Spleen (tissue), 11 donors: ENCODE measurements around the gene LCLAT1. TPM values are rescaled to one million over a fixed set of nuclear protein-coding genes. Genes with fewer than 3 reads are reported as not detected.

Experiments used
- DNase-seq: peaks from one replicate; pipeline ENCODE4 v3.0.0-alpha.2; 2020
- H3K27ac ChIP-seq, 8 donors: fragments of 200-600 bp; sonication (generic) in 7 of 8; 1 replicate in 4 of 8; 2 replicates in 4 of 8; pipeline versions ENCODE4 v1.5.0 to v1.8.0; 2016 to 2021; ENCODE audit warnings: inconsistent platforms in 4 of 8, mild to moderate bottlenecking in 4 of 8, moderate library complexity in 1 of 8
- H3K27me3 ChIP-seq, 7 donors: fragments of 200-600 bp; sonication (generic) in 6 of 7; replicated peaks in 1 of 7; 1 replicate in 4 of 7; 2 replicates in 3 of 7; pipeline versions ENCODE4 v1.5.0 to v1.8.0; 2016 to 2021; ENCODE audit warnings: inconsistent platforms in 3 of 7, mild to moderate bottlenecking in 1 of 7
- H3K36me3 ChIP-seq, 6 donors: fragments of 200-600 bp; sonication (generic) in 5 of 6; 1 replicate in 4 of 6; 2 replicates in 2 of 6; pipeline versions ENCODE4 v1.5.0 to v1.8.0; 2016 to 2021; ENCODE audit warnings: inconsistent platforms in 2 of 6
- H3K4me1 ChIP-seq, 6 donors: fragments of 200-600 bp; sonication (generic) in 5 of 6; 1 replicate in 3 of 6; 2 replicates in 3 of 6; pipeline versions ENCODE4 v1.5.0 to v1.8.0; 2016 to 2021; ENCODE audit warnings: inconsistent platforms in 3 of 6
- H3K4me3 ChIP-seq, 8 donors: fragments of 200-600 bp; sonication (generic) in 7 of 8; 1 replicate in 4 of 8; 2 replicates in 4 of 8; pipeline versions ENCODE4 v1.5.0 to v1.8.0; 2016 to 2021; ENCODE audit warnings: inconsistent platforms in 4 of 8, mild to moderate bottlenecking in 4 of 8, moderate library complexity in 2 of 8
- H3K9me3 ChIP-seq, 8 donors: fragments of 200-600 bp; sonication (generic) in 7 of 8; 1 replicate in 4 of 8; 2 replicates in 4 of 8; pipeline versions ENCODE4 v1.5.0 to v1.8.0; 2016 to 2021; ENCODE audit warnings: inconsistent platforms in 4 of 8
- POLR2A ChIP-seq, 3 donors: fragments of 450-650 bp; IDR thresholded peaks; one replicate each; pipeline ENCODE4 v1.5.1; 2017; ENCODE audit warnings: antibody characterized with exemption in 3 of 3, mild to moderate bottlenecking in 1 of 3
- POLR2AphosphoS5 ChIP-seq, 3 donors: sonication (generic); formaldehyde crosslinking; IDR thresholded peaks; one replicate each; pipeline ENCODE4 v1.5.1; 2017; ENCODE audit warnings: antibody characterized with exemption in 3 of 3
- WGBS, 5 donors: extraction: QIAGEN DNeasy Blood & Tissue Kit in 3 of 5; methylation state at CpG; one replicate each; pipeline versions ENCODE4 v1.1.5 to v1.1.7; 2013 to 2018; 5-methylcytosine and 5-hydroxymethylcytosine counted together
- intact Hi-C: fragments of 100-400 bp; cut with DNase I; formaldehyde crosslinking; loops from one replicate; pipeline ENCODE4 v1.15.0; 2023; ENCODE audit warnings: low total_unique reads
- polyA plus RNA-seq, 3 donors: library from polyadenylated mRNA; stranded (reverse); fragments of 200-250 nt; gene quantifications; one replicate each; pipeline ENCODE4 v1.2.1, GENCODE V29; 2013
- total RNA-seq, 7 donors: library from RNA; depleted of rRNA in 3 of 7; stranded (reverse); fragments of >200 nt in 3 of 7; fragmentation: NEBNext Ultra II Directional in 4 of 7; extraction: Animal tissue kit (Norgen Biotek cat#: 25700) in 4 of 7; gene quantifications; one replicate each; pipeline versions ENCODE4 v1.1.0 to v1.2.1, GENCODE V29; 2016 to 2021
- TF ChIP-seq, protein P1 (sequence below), 11 experiments: fragments of 200-600 bp in 7 of 11; fragments of 450-650 bp in 4 of 11; sonication (generic) in 4 of 11; IDR thresholded peaks in 8 of 11; conservative IDR thresholded peaks in 3 of 11; 1 replicate in 7 of 11; 2 replicates in 4 of 11; pipeline versions ENCODE4 v1.4.0 to v1.8.0; 2016 to 2021; ENCODE audit warnings: antibody characterized with exemption in 11 of 11, inconsistent platforms in 4 of 11, mild to moderate bottlenecking in 1 of 11
- donor health status: healthy with polysubstance abuse.
- donor health status: DM: no; HTN: no; CAD: no; lungs with moderate emphysema.
- donor health status: DM: no; HTN: no; CAD: no.
- donor health status: Bipolar disorder and iron deficiency.
- donor health status: healthy.
- donor health status: DM: no; HTN: no; CAD: no.
- donor health status: DM: yes; HTN: yes; CAD: no.

Gene LCLAT1
- total and polyA plus RNA-seq, 10 donors, result 1.9 to 23.3 (median 13.8) TPM

DNA sequence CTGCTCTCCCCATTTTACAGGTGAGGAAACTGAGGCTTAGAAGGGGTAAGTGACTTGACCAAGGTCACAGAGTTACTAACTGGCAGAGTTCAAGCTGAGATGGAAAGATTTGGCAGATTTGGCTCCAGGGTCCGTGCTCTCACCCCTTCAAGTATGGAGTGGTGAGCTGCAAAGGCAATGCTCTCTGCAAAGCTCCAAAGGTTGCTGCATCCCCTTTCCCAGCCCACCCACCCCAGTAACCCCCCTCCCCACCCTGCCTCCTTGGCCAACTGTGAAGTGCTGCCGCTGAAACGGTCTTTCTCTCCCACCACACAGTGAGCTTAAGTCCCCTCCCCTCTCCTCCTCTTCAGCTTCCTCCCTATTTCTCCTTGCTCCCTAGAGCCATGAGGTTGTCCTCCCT lies 207.4 kb downstream of the LCLAT1 start:
- no peak for TF ChIP-seq POLR2AphosphoS5 (IDR thresholded peaks at IDR 0.05)
- no peak for TF ChIP-seq POLR2A (IDR thresholded peaks at IDR 0.05)
- TF ChIP-seq, protein P1, sequence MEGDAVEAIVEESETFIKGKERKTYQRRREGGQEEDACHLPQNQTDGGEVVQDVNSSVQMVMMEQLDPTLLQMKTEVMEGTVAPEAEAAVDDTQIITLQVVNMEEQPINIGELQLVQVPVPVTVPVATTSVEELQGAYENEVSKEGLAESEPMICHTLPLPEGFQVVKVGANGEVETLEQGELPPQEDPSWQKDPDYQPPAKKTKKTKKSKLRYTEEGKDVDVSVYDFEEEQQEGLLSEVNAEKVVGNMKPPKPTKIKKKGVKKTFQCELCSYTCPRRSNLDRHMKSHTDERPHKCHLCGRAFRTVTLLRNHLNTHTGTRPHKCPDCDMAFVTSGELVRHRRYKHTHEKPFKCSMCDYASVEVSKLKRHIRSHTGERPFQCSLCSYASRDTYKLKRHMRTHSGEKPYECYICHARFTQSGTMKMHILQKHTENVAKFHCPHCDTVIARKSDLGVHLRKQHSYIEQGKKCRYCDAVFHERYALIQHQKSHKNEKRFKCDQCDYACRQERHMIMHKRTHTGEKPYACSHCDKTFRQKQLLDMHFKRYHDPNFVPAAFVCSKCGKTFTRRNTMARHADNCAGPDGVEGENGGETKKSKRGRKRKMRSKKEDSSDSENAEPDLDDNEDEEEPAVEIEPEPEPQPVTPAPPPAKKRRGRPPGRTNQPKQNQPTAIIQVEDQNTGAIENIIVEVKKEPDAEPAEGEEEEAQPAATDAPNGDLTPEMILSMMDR (IDR thresholded peaks at IDR 0.05 in 8 of 11, conservative IDR thresholded peaks at IDR 0.05 in 3 of 11), result no peak
- Histone ChIP-seq H3K36me3 (no peaks in the 10 kb centered on the region), H3K4me3 (no peak overlapping the region), H3K27ac (no peak overlapping the region), H3K4me1 (no peaks in the 10 kb centered on the region), H3K27me3 (no peaks in the 10 kb centered on the region), H3K9me3 (no peaks in the 10 kb centered on the region)
- intact Hi-C loops, result no loop called here
- WGBS, 5 donors, result 67 to 93% (median 88%) methylated on average over 3 of the region's 3 CpGs
- no peak for DNase-seq

DNA sequence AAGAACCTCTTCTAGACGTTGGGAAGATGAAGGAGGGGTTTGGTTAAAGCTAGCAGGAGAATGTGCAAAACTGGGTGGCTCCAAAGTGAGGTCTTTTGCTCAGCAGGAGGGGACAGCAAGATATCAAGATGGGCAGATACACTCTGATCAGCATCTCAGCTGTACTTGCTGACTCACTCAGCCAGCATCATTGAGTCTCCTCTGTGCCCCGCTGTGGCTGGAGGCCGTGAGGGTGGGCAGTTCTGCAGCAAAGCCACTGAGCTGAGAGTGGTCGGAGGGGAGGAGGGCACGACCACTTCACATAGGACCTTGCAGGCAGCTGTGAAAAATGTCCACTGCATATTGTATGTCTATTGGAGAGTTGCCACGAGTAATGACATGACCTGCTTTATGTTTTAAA lies 208.2 kb downstream of the LCLAT1 start:
- Histone ChIP-seq H3K4me1 (no peaks in the 10 kb centered on the region), H3K36me3 (no peaks in the 10 kb centered on the region), H3K4me3 (no peak overlapping the region), H3K9me3 (no peaks in the 10 kb centered on the region), H3K27ac (no peak overlapping the region), H3K27me3 (no peaks in the 10 kb centered on the region)
- no peak for DNase-seq
- 70 to 79% (median 71%) methylated on average over 6 of the region's 6 CpGs for WGBS, 5 donors
- no peak for TF ChIP-seq POLR2A (IDR thresholded peaks at IDR 0.05)
- TF ChIP-seq, protein P1 (IDR thresholded peaks at IDR 0.05 in 8 of 11, conservative IDR thresholded peaks at IDR 0.05 in 3 of 11), result no peak
- no peak for TF ChIP-seq POLR2AphosphoS5 (IDR thresholded peaks at IDR 0.05)
- intact Hi-C loops, result no loop called here

DNA sequence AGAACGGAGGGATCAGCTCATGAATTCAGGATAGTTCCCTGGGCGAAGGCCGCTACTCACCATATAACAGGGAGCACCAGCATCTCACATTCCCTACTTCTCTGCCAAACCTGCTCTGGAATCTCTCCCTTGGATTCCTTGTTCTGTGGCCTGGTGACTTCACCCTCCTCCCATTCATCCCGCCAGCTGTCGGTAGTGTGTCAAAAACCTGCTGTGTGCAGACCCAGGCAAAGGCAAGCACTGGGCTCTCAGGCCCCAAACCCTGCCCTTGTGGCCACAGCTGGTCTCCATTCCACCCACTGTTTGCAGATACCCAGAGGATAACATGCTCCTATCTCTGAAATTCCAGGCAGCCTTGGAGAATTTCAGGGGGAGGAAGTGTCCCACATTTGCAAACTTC lies 208.6 kb downstream of the LCLAT1 start:
- intact Hi-C loops, result no loop called here
- Histone ChIP-seq H3K9me3 (no peaks in the 10 kb centered on the region), H3K27ac (no peak overlapping the region), H3K27me3 (no peaks in the 10 kb centered on the region), H3K4me3 (no peak overlapping the region), H3K4me1 (no peaks in the 10 kb centered on the region), H3K36me3 (no peaks in the 10 kb centered on the region)
- TF ChIP-seq, protein P1 (IDR thresholded peaks at IDR 0.05 in 8 of 11, conservative IDR thresholded peaks at IDR 0.05 in 3 of 11), result no peak
- no peak for TF ChIP-seq POLR2A (IDR thresholded peaks at IDR 0.05)
- TF ChIP-seq POLR2AphosphoS5 (IDR thresholded peaks at IDR 0.05), result no peak
- no peak for DNase-seq
- WGBS, 5 donors, result 71 to 84% (median 78%) methylated on average over 5 of the region's 5 CpGs

- WGBS, 5 donors, result 57 to 72% (median 62%) methylated on average over 4 of the region's 4 CpGs
These were observed 209.0 kb downstream of the LCLAT1 start for GRCh38 chr2:30656079-30656478.

More at GRCh38 chr2:30656079-30656478, 209.0 kb downstream of the LCLAT1 start:
- TF ChIP-seq POLR2A (IDR thresholded peaks at IDR 0.05) (no peak), POLR2AphosphoS5 (IDR thresholded peaks at IDR 0.05) (no peak)
- TF ChIP-seq, protein P1 (IDR thresholded peaks at IDR 0.05 in 8 of 11, conservative IDR thresholded peaks at IDR 0.05 in 3 of 11), result no peak
- no peaks in the 10 kb centered on the region for H3K9me3 ChIP-seq
- intact Hi-C loops, result no loop called here
- H3K4me3 ChIP-seq, result no peak overlapping the region
- H3K27me3 ChIP-seq, result no peaks in the 10 kb centered on the region
- H3K27ac ChIP-seq, result no peak overlapping the region
- no peak for DNase-seq
- H3K4me1 ChIP-seq, result no peaks in the 10 kb centered on the region
- no peaks in the 10 kb centered on the region for H3K36me3 ChIP-seq
